GM23338 (cell line): Measurements from ENCODE around the gene MFSD2A. TPM values are rescaled to one million over a fixed set of nuclear protein-coding genes. Genes with fewer than 3 reads are reported as not detected.
A peak's percentile ranks its signal among the peaks of the same experiment; 100 is the strongest.

ENCODE experiments used
- ATAC-seq: fragments of 200-7000 bp; cut with Tn5 transposase; 3 replicates; pipeline ENCODE4 v1.9.1; 2020
- DNase-seq: peaks from one replicate; pipeline ENCODE4 v3.0.0-alpha.2; 2015; ENCODE audit warnings: low spot score
- H2AFZ ChIP-seq: fragments of 200-600 bp; sonication (generic); 2 replicates; pipeline ENCODE4 v1.8.0; 2016; ENCODE audit warnings: antibody characterized with exemption, mild to moderate bottlenecking, moderate library complexity
- H3F3A ChIP-seq: fragments of 200-600 bp; sonication (generic); replicated peaks from 2 replicates; pipeline ENCODE4 v1.8.0; 2017; ENCODE audit warnings: antibody characterized with exemption, mixed run types, low read depth
- H3K27ac ChIP-seq: fragments of 200-600 bp; sonication (generic); 2 replicates; pipeline ENCODE4 v1.6.1; 2016; ENCODE audit warnings: low read depth
- H3K27me3 ChIP-seq: fragments of 200-600 bp; sonication (generic); 2 replicates; pipeline ENCODE4 v1.8.0; 2016; ENCODE audit warnings: mild to moderate bottlenecking, mixed run types, moderate library complexity; ENCODE audit not compliant: insufficient read depth
- H3K36me3 ChIP-seq: fragments of 200-600 bp; sonication (generic); 2 replicates; pipeline ENCODE4 v1.8.0; 2016; ENCODE audit warnings: mild to moderate bottlenecking; ENCODE audit not compliant: insufficient read depth
- H3K4me1 ChIP-seq: fragments of 200-600 bp; sonication (generic); 2 replicates; pipeline ENCODE4 v1.8.0; 2016; ENCODE audit warnings: mild to moderate bottlenecking, moderate library complexity; ENCODE audit not compliant: insufficient read depth
- H3K4me2 ChIP-seq: fragments of 200-600 bp; sonication (generic); 2 replicates; pipeline ENCODE4 v1.7.1; 2017; ENCODE audit warnings: mixed run types
- H3K4me3 ChIP-seq: fragments of 200-600 bp; sonication (generic); 2 replicates; pipeline ENCODE4 v1.6.1; 2016; ENCODE audit warnings: mixed run types
- H3K79me2 ChIP-seq: fragments of 200-600 bp; sonication (generic); replicated peaks from 2 replicates; pipeline ENCODE4 v1.8.0; 2017; ENCODE audit warnings: mild to moderate bottlenecking; ENCODE audit not compliant: insufficient read depth
- H3K9me2 ChIP-seq: fragments of 200-600 bp; sonication (generic); 2 replicates; pipeline ENCODE4 v1.8.0; 2017; ENCODE audit not compliant: insufficient read depth
- H4K20me1 ChIP-seq: fragments of 200-600 bp; sonication (generic); replicated peaks from 2 replicates; pipeline ENCODE4 v1.8.0; 2017; ENCODE audit warnings: mild to moderate bottlenecking; ENCODE audit not compliant: insufficient read depth
- H3K27ac Mint-ChIP-seq: 2 replicates; pipeline ENCODE4 v1.8.0; 2020; ENCODE audit warnings: inconsistent platforms, mild to moderate bottlenecking, moderate library complexity, mixed read lengths
- H3K27me3 Mint-ChIP-seq: 3 replicates; pipeline ENCODE4 v1.8.0; 2022; ENCODE audit warnings: low read depth, mild to moderate bottlenecking, moderate library complexity, mixed read lengths, inconsistent platforms; ENCODE audit not compliant: insufficient read depth, poor library complexity
- H3K36me3 Mint-ChIP-seq: 3 replicates; pipeline ENCODE4 v1.8.0; 2021; ENCODE audit warnings: low read depth, mild to moderate bottlenecking, inconsistent platforms, moderate library complexity, mixed read lengths
- H3K4me1 Mint-ChIP-seq: 3 replicates; pipeline ENCODE4 v1.8.0; 2020; ENCODE audit warnings: mild to moderate bottlenecking, inconsistent platforms, mixed read lengths
- H3K4me3 Mint-ChIP-seq: 3 replicates; pipeline ENCODE4 v1.8.0; 2021; ENCODE audit warnings: moderate library complexity, mild to moderate bottlenecking, inconsistent platforms, mixed read lengths
- H3K9me3 Mint-ChIP-seq: 3 replicates; pipeline ENCODE4 v1.8.0; 2020; ENCODE audit warnings: moderate library complexity, mild to moderate bottlenecking, inconsistent platforms, mixed read lengths
- ETS1 ChIP-seq: IDR thresholded peaks from 2 replicates; pipeline ENCODE4 v1.6.1; 2016; ENCODE audit warnings: antibody characterized with exemption
- EZH2 ChIP-seq: fragments of 200-600 bp; sonication (generic); IDR thresholded peaks from one replicate; pipeline ENCODE4 v1.8.0; 2017; ENCODE audit warnings: antibody characterized with exemption, mild to moderate bottlenecking, low read depth; ENCODE audit not compliant: unreplicated experiment
- POLR2AphosphoS5 ChIP-seq: IDR thresholded peaks from 2 replicates; pipeline ENCODE4 v1.6.1; 2016; ENCODE audit warnings: antibody characterized with exemption, low read depth
- REST ChIP-seq: IDR thresholded peaks from one replicate; pipeline ENCODE4 v1.6.1; 2018; ENCODE audit warnings: antibody characterized with exemption; ENCODE audit not compliant: unreplicated experiment
- ZNF331 ChIP-seq: fragments of 250-450 bp; sonication (Bioruptor Pico); IDR thresholded peaks from 2 replicates; pipeline ENCODE4 v1.5.0; 2020; ENCODE audit warnings: low read depth, mild to moderate bottlenecking, moderate library complexity
- ZNF462 ChIP-seq: fragments of 250-450 bp; sonication (Bioruptor Pico); IDR thresholded peaks from 2 replicates; pipeline ENCODE4 v1.5.0; 2020; ENCODE audit warnings: mild to moderate bottlenecking, moderate library complexity
- polyA plus RNA-seq: library from polyadenylated mRNA; unstranded; fragments of >200 nt; fragmentation: Nextera tagmentation; extraction: Ambion mirVana; gene quantifications from 2 replicates; pipeline ENCODE4 v1.2.1, GENCODE V29; 2016
- total RNA-seq: library from RNA; depleted of rRNA; stranded (reverse); fragments of >200 nt; shearing (Covaris generic); gene quantifications from 2 replicates; pipeline ENCODE4 v1.2.3, GENCODE V29; 2014

The MFSD2A gene
- total and polyA plus RNA-seq, 2 experiments from 2014 or later, result 16.1 to 23.9 TPM

GRCh38 chr1:39973503-39974135 lies 18.7 kb downstream of the MFSD2A start (continued):
- no peak for TF ChIP-seq EZH2

GRCh38 chr1:39976732-39977131 lies 21.8 kb downstream of the MFSD2A start:
- no peak overlapping the region for H3K4me3 ChIP-seq
- Mint-ChIP-seq H3K27ac (peak overlapping the region; percentile 54), H3K4me1 (peaks cover 31% of the 10 kb centered on the region), H3K36me3 (peaks cover 11% of the 10 kb centered on the region), H3K27me3 (peaks cover 4% of the 10 kb centered on the region), H3K4me3 (no peak overlapping the region), H3K9me3 (peaks cover 14% of the 10 kb centered on the region)
- peak; percentile 42 for TF ChIP-seq POLR2AphosphoS5
- no peak for TF ChIP-seq ETS1
- H3K27ac ChIP-seq, result peak overlapping the region; percentile 52; the same call in 1 of the 2 replicates
- H3K27me3 ChIP-seq, result no peaks in the 10 kb centered on the region
- H3F3A ChIP-seq, result no peaks in the 10 kb centered on the region
- peaks cover 9% of the 10 kb centered on the region for H3K9me2 ChIP-seq
- no peak overlapping the region for H2AFZ ChIP-seq
- peak; percentile 72 for DNase-seq
- peaks cover 11% of the 10 kb centered on the region; the same call in 1 of the 2 replicates for H3K4me1 ChIP-seq
- no peaks in the 10 kb centered on the region for H3K79me2 ChIP-seq
- H3K36me3 ChIP-seq, result no peaks in the 10 kb centered on the region
- H3K4me2 ChIP-seq, result no peak overlapping the region
- ATAC-seq, result peak; percentile 42
- H4K20me1 ChIP-seq, result no peaks in the 10 kb centered on the region

GRCh38 chr1:39977202-39977601 lies 22.3 kb downstream of the MFSD2A start:
- peaks cover 4% of the 10 kb centered on the region for H3K27me3 Mint-ChIP-seq
- Histone ChIP-seq H3K27me3 (no peaks in the 10 kb centered on the region), H3K4me3 (no peak overlapping the region), H2AFZ (no peak overlapping the region), H3K27ac (peak overlapping the region; percentile 4; the same call in 1 of the 2 replicates), H3K4me2 (no peak overlapping the region), H3K4me1 (peaks cover 11% of the 10 kb centered on the region; the same call in 1 of the 2 replicates), H4K20me1 (no peaks in the 10 kb centered on the region), H3K9me2 (peaks cover 9% of the 10 kb centered on the region), H3K36me3 (no peaks in the 10 kb centered on the region), H3K79me2 (no peaks in the 10 kb centered on the region), H3F3A (no peaks in the 10 kb centered on the region)
- ATAC-seq, result no peak
- peaks cover 14% of the 10 kb centered on the region for H3K9me3 Mint-ChIP-seq
- no peak overlapping the region for H3K4me3 Mint-ChIP-seq
- peaks cover 33% of the 10 kb centered on the region for H3K4me1 Mint-ChIP-seq
- no peak for DNase-seq
- no peak overlapping the region; the same call in 1 of the 2 replicates for H3K27ac Mint-ChIP-seq
- peaks cover 11% of the 10 kb centered on the region for H3K36me3 Mint-ChIP-seq
- TF ChIP-seq ZNF331 (CRISPR knock-in tag) (no peak), EZH2 (no peak), ETS1 (no peak), REST (no peak), ZNF462 (CRISPR knock-in tag) (no peak)
